ENCODE data around the gene RAB3B. TPM values are rescaled to one million over a fixed set of nuclear protein-coding genes. Genes with fewer than 3 reads are reported as not detected.

The RAB3B gene
- total RNA-seq, 4 donors from 2014 or later = under 0.01 TPM; not detected in 3

DNA sequence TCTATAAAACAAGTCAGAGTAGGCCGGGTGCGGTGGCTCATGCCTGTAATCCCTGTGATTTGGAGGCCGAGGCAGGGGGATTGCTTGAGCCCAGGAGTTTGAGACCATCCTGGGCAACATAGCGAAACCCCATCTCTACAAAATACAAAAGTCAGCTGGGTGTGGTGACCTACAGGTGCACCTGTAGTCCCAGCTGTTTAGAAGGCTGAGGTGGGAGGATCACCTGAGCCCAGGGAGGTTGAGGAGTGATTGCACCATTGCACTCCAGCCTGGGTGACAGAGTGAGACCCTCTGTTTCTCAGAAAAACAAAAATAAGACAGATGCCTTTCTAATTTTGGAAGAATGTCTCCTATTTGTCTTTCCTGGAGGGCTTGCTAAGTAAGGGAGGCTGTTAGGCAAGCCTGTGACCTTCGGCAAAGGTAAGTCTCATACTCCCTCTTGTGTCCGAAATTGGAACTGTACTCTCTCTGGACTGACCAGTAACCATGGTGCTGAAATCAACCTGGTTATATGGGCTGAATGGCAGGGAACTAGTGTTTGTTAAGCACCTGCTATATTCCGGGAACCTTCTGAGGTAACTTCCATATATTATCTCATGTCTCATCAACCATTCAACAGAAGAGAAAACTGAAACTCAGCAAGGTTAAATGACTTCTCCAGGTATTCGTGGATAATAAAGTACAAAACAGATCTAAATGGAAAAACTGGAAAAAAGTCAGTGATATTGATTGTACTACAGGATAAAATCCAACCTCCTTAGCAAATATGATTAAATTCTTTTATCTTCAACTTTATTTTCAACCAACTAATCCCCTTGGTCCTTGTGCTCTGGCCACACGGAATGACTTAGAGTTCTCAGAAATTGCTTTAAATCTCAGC is 11.8 kb upstream of the RAB3B start:
- TF ChIP-seq, protein P1, sequence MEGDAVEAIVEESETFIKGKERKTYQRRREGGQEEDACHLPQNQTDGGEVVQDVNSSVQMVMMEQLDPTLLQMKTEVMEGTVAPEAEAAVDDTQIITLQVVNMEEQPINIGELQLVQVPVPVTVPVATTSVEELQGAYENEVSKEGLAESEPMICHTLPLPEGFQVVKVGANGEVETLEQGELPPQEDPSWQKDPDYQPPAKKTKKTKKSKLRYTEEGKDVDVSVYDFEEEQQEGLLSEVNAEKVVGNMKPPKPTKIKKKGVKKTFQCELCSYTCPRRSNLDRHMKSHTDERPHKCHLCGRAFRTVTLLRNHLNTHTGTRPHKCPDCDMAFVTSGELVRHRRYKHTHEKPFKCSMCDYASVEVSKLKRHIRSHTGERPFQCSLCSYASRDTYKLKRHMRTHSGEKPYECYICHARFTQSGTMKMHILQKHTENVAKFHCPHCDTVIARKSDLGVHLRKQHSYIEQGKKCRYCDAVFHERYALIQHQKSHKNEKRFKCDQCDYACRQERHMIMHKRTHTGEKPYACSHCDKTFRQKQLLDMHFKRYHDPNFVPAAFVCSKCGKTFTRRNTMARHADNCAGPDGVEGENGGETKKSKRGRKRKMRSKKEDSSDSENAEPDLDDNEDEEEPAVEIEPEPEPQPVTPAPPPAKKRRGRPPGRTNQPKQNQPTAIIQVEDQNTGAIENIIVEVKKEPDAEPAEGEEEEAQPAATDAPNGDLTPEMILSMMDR (IDR thresholded peaks at IDR 0.05; ENCODE audit: low read depth) = no peak

DNA sequence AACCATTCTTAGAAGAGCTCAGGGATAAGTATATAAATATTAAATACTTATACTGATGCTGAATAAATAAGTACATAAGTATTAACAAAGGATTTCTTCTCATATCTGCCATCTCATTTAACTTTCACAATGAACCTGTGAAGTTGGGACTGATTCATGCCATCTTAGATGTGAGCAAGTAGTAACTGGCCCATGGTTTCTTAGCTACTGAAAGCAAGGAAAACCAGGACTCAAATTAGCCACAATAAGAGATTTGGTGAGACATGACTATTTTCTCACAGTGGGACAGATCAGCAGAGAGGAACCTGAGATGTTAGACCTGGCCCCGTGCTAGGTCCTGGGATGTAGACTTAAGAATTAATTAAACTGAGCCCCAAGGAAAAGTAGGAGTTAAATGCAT is 8.2 kb upstream of the RAB3B start:
- TF ChIP-seq, protein P1 (IDR thresholded peaks at IDR 0.05; ENCODE audit: low read depth) = no peak

DNA sequence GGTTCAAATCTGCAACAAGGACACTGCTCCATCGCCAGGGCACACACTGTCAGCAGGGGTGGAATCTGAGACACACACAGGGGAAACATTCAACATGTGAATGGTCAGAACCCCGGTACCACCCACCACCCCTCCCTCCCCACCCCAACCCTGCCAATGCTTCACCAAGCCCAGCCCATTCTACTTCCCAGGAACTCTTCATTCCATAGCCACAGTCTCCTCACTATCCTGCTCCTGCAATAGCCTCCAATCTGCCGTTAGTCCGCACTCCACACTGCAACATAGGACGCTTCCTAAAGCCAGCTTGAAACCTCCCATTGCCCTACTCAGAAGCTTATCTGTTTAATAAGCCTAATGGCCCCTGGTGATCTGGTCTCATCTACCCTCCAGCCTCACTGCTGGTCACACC is 7.5 kb upstream of the RAB3B start:
- TF ChIP-seq, protein P1 (IDR thresholded peaks at IDR 0.05; ENCODE audit: low read depth) = no peak

DNA sequence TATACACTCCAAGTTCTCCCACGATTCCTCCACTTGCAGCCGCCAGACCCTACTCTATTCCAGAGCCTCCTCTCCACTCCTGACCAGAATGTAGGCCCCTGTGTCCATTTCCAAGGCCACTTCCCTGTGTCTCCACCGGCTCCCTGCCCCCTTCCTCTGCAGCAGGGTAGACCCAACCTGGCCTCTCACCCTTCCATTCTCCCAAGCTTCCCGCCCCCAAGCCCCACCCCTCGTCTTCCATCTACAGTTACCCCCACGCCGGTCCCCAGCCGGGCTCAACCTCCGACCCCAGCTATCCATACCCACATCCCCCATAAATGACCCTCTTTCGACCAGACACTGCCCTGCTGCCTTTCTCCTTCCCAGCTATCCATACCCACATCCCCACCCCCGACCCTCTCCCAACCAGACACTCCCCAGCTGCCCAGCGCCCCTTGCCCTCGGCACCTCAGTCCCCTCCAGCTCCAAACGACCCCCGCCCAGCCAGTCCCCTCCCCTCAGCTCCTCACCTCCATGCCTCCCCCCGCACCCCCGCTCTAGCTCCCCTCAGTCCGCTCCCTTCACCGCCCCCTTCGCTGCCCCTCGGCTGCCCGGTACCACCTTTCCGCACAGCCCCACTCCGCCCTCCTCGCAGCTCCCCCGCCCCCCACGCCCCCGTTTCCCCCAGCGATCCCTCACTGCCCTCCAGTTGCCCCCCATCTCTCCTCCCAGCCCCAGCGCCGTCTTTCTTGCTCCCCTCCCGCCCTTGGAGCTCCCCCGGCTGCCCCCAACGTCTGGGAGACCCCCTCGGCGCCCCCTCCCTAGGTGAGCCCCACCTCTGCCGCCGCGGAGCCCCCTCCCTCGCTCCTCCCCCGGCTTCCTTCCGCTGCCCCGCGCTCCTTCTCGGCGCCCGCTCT is 670 bp downstream of the RAB3B start:
- TF ChIP-seq, protein P1 (IDR thresholded peaks at IDR 0.05; ENCODE audit: low read depth) = no peak

DNA sequence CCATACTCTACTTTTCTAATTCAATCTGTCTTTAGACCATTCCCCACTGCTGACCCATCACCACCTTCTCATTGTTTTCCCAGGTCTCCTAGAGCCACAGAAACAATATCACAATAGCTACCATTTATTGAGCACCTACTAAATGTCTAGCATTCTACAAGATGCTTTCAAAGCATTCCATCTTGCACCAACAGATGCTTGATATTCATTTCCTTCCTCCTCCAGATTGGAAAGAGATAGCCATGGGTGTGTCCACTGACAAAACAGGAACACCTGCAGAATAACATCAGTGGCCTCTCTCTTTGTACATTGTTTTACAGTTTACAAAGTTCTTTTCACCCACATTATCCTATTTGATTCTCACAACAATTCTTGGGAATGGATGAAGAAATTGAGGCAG is 2.2 kb downstream of the RAB3B start:
- TF ChIP-seq, protein P1 (IDR thresholded peaks at IDR 0.05; ENCODE audit: low read depth) = no peak

DNA sequence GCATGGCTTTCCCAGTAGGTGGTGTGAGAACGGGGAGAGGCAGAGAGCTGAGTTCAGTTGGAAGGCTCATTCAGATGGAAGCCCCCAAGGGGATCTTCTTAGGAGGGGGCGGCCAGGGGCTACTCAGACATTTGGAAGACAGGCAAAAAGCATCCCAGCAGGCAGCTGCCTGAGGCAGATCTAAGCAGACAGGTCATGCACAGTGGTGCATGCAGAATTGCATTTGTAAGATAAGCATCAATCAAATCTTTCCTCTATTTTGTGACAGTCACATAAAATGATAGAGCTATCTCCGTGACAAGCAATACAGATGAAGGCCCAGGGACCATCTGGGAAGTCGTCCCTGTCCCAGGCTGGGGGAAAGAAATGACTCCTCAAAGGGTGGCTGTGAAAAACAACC is 3.8 kb downstream of the RAB3B start:
- TF ChIP-seq, protein P1 (IDR thresholded peaks at IDR 0.05; ENCODE audit: low read depth) = no peak

DNA sequence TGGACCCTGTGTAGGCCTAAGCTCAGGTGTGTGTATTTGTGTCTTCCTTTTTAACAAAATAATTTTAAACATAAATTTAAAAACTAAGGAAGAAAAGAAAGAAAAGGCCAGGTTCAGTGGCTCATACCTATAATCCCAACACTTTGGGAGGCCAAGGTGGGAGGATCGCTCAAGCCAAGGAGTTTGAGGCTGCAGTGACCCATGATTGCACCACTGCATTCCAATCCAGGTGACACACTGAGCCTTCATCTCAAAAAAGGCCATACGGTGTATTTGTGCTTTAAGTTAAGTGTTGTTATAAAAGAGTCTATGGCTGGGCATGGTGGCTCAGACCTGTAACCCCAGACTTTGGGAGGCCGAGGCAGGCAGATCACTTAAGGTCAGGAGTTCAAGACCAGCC is 8.3 kb downstream of the RAB3B start:
- TF ChIP-seq, protein P1 (IDR thresholded peaks at IDR 0.05; ENCODE audit: low read depth) = no peak
